Left ventricle myocardium inferior (tissue), 1 donor: ENCODE measurements around the gene FARP1. TPM values are rescaled to one million over a fixed set of nuclear protein-coding genes. Genes with fewer than 3 reads are reported as not detected.

Experiments
- DNase-seq: peaks from one replicate; pipeline ENCODE4 v3.0.0-alpha.2; 2020
- H3K27ac ChIP-seq: fragments of 200-600 bp; replicated peaks from 2 replicates; pipeline ENCODE4 v1.8.0; 2021
- H3K27me3 ChIP-seq: fragments of 200-600 bp; 2 replicates; pipeline ENCODE4 v1.8.0; 2021; ENCODE audit warnings: low read depth
- H3K36me3 ChIP-seq: fragments of 200-600 bp; 2 replicates; pipeline ENCODE4 v1.8.0; 2021
- H3K4me1 ChIP-seq: fragments of 200-600 bp; 2 replicates; pipeline ENCODE4 v1.8.0; 2021
- H3K4me3 ChIP-seq: fragments of 200-600 bp; 2 replicates; pipeline ENCODE4 v1.8.0; 2021; ENCODE audit warnings: mild to moderate bottlenecking, moderate library complexity
- H3K9me3 ChIP-seq: fragments of 200-600 bp; replicated peaks from 2 replicates; pipeline ENCODE4 v1.8.0; 2021
- intact Hi-C: fragments of 100-400 bp; cut with micrococcal nuclease; formaldehyde crosslinking; loops from one replicate; pipeline ENCODE4 v1.11.0; 2022
- total RNA-seq: library from RNA; stranded (reverse); fragmentation: NEBNext Ultra II Directional; extraction: Animal tissue kit (Norgen Biotek cat#: 25700); gene quantifications from one replicate; pipeline ENCODE4 v1.2.1, GENCODE V29; 2021
- TF ChIP-seq, protein P1 (sequence below): fragments of 200-600 bp; IDR thresholded peaks from 2 replicates; pipeline ENCODE4 v1.8.0; 2021; ENCODE audit warnings: antibody characterized with exemption, mild to moderate bottlenecking, borderline replicate concordance
- donor health status: DM: no; HTN: yes; CAD: no; lungs with severe emphysema.

FARP1 gene
- total RNA-seq, 1 donor from 2014 or later = 17.6 TPM

- H3K4me1 ChIP-seq = peaks cover 98% of the 10 kb centered on the region
- TF ChIP-seq, protein P1, sequence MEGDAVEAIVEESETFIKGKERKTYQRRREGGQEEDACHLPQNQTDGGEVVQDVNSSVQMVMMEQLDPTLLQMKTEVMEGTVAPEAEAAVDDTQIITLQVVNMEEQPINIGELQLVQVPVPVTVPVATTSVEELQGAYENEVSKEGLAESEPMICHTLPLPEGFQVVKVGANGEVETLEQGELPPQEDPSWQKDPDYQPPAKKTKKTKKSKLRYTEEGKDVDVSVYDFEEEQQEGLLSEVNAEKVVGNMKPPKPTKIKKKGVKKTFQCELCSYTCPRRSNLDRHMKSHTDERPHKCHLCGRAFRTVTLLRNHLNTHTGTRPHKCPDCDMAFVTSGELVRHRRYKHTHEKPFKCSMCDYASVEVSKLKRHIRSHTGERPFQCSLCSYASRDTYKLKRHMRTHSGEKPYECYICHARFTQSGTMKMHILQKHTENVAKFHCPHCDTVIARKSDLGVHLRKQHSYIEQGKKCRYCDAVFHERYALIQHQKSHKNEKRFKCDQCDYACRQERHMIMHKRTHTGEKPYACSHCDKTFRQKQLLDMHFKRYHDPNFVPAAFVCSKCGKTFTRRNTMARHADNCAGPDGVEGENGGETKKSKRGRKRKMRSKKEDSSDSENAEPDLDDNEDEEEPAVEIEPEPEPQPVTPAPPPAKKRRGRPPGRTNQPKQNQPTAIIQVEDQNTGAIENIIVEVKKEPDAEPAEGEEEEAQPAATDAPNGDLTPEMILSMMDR = no peak
- no peaks in the 10 kb centered on the region for H3K9me3 ChIP-seq
- peak; percentile 60 for DNase-seq
- intact Hi-C loops = loop anchor here (10.0 kb wide), 1 partner anchor 94 kb away; the partner anchor contains the start of gene STK24
- peak overlapping the region; percentile 88 for H3K27ac ChIP-seq
- no peak overlapping the region for H3K4me3 ChIP-seq
- no peaks in the 10 kb centered on the region for H3K27me3 ChIP-seq
- H3K36me3 ChIP-seq = no peaks in the 10 kb centered on the region
These were observed 338.3 kb downstream of the FARP1 start for GRCh38 chr13:98480915-98481877.

DNA sequence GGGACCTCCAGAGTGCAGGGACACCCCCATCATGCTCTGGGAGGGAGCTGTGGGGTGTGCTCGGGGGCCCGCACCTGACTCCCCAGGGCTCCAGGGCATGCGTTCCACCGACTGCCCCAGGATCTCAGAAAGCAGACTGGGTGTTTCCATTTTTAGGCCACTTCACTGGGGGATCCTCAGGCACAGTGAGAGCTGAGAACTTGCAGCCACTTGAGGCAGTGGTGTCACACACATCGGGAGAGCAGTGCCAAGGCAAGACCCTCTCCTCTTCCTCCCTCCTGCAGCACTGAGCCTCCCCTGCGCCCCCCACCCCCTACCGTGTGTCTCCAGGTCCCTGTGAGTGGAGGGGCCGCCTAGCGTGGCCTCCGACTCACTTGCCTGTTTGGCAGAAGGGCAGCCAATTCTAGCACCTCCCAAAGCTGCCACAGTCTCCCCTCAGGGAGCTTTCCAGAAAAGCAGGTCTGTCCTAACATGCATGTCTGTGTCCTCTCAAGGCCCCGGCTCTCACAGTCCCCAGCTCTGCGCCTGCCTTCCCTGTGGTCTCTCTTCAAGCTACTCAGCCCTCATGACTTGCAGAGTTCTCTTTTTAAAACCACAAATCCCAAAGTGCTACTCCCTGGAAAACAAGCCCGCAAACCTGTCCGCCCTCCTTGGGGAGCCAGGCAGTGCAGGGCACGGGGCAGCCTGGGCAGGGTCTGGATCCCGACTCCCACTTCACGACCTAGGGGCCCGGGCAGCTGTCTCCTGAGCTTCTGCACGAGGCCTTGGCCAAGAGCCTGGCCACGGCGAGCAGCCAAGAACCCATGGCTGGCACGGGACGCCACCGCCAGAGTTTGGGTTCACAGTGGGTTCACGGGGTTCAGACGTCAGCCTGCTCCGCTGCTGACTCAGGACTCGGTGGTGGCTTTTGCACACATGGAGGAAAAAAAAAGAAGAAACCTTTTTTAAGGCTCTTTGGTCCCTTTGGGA lies 339.9 kb downstream of the FARP1 start:
- DNase-seq = peak; percentile 80

DNA sequence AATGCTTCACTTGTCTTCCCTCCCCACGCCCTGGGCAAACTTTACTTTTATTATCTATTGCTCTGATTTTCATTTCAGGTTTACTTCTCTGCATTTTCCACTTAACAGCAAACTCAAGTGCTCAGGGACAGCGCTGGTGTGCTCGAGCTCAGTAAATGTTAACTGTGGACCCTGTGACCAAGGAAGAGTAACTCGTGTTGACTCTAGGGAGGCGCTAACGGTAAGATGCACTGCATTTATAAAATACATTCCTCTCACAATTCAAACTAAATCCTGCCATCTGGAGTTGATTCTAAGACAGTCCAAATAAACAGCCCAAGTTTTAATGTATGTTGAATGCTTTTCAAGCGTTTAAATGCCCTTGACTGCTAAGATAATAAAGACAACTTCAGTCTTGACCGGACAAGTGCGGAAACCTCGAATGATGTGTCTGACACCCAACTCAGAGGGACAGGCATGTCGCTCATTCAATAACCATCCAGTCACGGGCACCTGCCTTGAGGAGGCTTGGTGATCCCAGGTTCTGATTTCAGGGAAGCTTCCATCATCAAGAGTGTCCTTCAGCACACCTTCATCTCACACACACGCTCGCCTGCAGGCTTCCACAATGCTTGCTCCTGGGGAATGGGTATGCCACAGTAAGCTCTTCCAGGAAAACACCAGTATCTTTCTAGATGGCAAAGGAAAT lies 340.9 kb downstream of the FARP1 start:
- DNase-seq = no peak
- TF ChIP-seq, protein P1 = no peak
- Histone ChIP-seq H3K27ac (peak overlapping the region; percentile 88), H3K27me3 (no peaks in the 10 kb centered on the region), H3K36me3 (no peaks in the 10 kb centered on the region), H3K4me1 (peaks cover 95% of the 10 kb centered on the region), H3K4me3 (peak overlapping the region; percentile 33), H3K9me3 (no peaks in the 10 kb centered on the region)
- intact Hi-C loops = loop anchor here (10.0 kb wide), 1 partner anchor 91 kb away; the partner anchor contains the start of gene STK24

More for the DNA sequence above, 339.9 kb downstream of the FARP1 start:
- H3K4me1 ChIP-seq = peaks cover 98% of the 10 kb centered on the region
- intact Hi-C loops = loop anchor here (10.0 kb wide), 1 partner anchor 92 kb away; the partner anchor contains the start of gene STK24
- no peaks in the 10 kb centered on the region for H3K36me3 ChIP-seq
- no peaks in the 10 kb centered on the region for H3K9me3 ChIP-seq
- H3K4me3 ChIP-seq = peak overlapping the region; percentile 33
- peak overlapping the region; percentile 88 for H3K27ac ChIP-seq
- TF ChIP-seq, protein P1 = peak; percentile 28
- no peaks in the 10 kb centered on the region for H3K27me3 ChIP-seq

DNA sequence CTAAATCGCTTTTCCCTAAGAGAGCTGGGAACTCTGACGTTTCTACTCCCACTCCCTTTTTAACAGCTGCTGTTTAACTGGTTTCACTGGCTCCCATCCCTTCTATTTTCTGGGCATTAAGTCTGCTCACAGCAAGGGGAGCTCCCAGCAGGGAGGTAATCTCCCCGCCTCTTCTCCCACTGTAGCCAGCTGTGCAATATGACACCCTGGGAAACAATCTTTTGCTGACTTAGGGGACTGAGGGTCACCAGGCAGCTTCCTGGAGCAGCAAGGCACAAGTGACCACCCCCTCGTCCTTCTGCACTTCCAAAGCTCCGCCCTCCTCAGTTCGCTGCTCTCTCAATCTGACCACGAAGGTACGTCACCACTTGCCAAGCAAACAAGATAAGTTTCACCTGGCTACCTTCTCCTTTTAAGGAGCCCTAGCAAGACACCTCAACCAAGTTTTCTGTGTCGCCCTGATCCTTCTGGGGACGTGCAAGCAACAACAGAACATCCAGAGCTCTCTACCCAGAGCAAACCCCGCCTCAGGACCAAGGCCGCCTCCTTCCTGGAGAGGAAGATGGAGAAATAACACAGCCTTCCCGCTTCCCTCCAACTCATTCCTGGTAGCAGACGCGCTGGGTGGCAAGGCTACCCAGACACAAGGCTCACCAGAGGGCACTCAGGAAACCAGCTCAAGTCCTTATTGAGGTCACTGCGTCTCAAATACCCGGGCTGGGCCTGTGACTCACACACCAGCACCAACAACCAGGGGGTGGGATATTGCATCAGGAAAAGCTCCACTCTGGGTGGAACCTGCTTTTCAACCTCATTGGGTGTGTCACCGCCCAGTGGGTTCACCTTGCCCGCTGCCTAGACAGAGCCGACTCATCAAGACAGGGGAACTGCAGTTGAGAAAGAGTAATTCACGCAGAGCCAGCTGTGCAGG lies 341.7 kb downstream of the FARP1 start:
- Histone ChIP-seq H3K36me3 (no peaks in the 10 kb centered on the region), H3K27me3 (no peaks in the 10 kb centered on the region), H3K4me1 (peaks cover 95% of the 10 kb centered on the region), H3K4me3 (peak overlapping the region; percentile 9), H3K27ac (peak overlapping the region; percentile 88), H3K9me3 (no peaks in the 10 kb centered on the region)
- peak; percentile 51 for DNase-seq
- intact Hi-C loops = loop anchor here (10.0 kb wide), 1 partner anchor 90 kb away; the partner anchor contains the start of gene STK24
- TF ChIP-seq, protein P1 = no peak
